Stimulated activated CD4-positive, alpha-beta T cell treated with anti-CD3 and anti-CD28 coated beads, Interleukin-12 subunit alpha, Interleukin-12 subunit beta, amount 100 ng/mL, for 48 hours (primary cell): Measurements from ENCODE around the gene DNASE2B.

Source experiments
- DNase-seq, 3 donors: peaks; one replicate each; pipeline ENCODE4 v3.0.0-alpha.2; 2020; ENCODE audit warnings: low read depth in 2 of 3, low spot score in 1 of 3

The DNASE2B gene, protein sequence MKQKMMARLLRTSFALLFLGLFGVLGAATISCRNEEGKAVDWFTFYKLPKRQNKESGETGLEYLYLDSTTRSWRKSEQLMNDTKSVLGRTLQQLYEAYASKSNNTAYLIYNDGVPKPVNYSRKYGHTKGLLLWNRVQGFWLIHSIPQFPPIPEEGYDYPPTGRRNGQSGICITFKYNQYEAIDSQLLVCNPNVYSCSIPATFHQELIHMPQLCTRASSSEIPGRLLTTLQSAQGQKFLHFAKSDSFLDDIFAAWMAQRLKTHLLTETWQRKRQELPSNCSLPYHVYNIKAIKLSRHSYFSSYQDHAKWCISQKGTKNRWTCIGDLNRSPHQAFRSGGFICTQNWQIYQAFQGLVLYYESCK

DNA sequence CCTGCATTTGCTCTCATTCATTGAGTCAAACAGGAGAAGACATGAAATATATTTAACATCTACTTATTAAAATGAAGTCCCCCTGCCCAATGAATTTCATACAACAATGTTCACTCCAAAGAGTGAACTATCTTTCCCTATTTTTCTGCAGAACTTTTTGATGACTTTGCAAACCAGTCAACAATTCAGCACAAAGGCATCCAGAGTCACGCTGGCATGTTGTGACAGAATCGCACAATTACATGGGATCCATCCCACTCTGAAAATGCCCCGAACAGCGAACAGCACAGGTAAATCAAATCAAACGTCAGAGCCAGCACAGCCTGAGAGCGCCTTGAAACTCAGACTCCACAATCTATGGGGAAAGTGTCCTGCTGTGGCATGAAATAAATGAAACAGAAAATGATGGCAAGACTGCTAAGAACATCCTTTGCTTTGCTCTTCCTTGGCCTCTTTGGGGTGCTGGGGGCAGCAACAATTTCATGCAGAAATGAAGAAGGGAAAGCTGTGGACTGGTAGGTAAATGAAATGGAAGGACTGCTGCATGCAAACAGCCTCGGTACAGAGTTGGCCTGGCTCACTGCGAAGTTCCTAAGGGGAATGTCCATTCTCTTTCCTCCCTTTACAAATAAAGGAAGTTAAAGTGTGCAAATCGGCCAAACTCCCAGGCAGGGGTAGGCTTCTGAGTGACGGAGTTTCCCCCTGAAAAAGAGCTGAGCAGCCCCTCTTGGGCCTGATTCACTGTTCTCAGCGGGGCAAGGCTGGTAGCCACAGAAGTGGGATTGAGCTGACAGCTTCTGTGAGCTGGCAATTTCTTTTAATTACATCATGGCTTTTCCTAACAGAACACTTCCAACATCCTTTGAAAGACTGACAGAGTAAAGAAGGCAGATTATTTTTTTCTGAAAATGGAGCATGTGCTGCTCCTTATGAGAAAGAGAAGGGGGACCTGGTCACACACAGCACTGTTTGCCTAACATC, at the start of gene DNASE2B:
Gene DNASE2B (plus strand): TSS at position 310 of the 981 bp plus-strand sequence. CDS start 81 bp downstream, at position 391.
- no peak for DNase-seq

DNA sequence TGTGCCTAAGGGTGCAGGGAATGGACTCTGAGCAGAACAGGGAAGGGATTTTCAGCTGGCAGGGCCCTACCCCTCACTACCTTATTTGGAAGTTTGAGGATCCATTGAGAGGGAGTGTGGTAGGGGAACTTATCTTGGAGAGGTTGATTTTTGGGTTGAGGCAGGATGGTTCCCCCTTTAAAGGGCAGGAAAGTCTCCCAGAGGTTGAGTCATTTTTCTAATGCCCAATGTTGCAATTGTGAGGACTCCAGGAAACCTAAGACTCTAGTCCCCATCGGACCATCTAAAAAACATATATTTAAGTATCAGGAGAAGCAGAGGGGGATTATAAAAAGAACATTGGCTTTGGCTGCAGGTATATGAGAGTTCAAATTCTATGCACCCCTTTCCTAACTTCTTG, 49.5 kb upstream of the DNASE2B start:
- no peak for DNase-seq

DNA sequence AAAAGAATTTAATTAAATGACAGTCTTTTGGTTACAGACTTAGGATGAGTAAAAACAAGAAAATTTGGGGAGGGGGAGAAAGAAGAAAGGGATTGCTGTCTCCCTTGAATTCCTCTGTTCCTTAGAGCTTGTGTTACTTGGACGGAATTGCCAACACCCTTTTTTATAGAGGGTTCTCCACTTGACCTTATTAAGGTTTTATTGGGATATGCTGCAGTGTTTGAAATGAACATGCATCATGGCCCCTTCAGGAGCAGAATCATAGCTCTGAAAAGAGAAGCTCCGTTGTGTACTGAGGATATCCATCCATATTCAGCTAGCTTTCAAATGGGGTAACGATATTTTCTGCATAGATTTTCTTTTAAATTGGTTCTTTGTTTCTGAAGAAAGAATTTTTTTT, 48.2 kb upstream of the DNASE2B start:
- no peak for DNase-seq

DNA sequence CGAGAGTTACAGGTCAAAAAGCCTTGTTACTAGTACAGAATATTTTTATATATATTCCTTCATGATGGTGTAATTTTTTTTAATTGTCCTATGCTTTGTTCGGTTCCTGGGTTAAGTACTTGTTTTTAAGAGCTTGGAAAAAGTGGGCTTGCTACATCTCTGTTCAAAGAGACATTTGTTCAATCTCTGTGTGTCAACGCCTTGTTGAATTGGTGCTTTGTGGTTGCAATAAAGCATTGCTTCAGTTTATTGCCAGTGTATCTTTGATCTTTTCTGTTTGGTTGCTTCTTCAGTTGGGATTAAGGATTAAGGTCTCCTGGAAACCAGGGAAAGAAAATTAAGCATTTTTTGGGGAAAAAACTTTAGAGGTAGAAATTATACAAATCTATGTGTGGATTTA, 47.7 kb upstream of the DNASE2B start:
- no peak for DNase-seq

DNA sequence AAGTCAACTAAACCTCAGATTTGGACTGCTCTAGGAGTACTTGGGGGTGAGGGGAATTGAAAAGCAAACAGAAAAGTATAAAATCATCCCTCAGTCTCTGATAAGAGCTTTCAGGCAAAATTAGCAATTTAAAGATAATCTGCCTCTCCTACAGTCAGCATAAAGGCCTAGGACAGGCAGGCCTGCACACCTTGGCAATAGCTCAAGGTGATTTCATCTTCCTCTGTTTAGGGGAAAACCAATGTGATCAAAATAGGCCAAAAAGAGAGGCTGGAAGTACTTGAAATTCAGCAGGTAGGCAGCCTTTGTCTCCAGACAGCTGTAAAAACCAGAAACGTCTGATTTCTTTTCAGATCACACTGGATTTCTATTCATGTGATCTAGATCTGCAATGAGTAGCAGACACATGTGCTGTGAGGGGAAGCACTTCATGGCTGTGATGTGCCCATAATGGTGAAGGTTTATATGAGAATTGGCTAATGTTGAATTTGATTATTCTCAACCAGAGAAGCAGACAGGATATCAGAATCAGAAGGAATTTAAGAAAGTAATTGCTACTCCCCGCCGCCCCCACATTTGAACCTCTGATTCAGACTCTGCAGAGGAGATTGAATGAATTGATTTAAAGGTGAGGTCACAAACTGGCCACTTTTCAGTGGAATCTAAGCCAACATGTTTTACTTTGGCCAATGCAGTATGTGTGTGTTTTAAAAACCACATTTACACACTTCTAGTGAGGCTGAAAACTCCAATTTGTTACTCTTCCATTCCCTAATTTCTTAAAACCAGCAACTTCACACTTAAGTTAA, 45.8 kb upstream of the DNASE2B start:
- DNase-seq: no peak

DNA sequence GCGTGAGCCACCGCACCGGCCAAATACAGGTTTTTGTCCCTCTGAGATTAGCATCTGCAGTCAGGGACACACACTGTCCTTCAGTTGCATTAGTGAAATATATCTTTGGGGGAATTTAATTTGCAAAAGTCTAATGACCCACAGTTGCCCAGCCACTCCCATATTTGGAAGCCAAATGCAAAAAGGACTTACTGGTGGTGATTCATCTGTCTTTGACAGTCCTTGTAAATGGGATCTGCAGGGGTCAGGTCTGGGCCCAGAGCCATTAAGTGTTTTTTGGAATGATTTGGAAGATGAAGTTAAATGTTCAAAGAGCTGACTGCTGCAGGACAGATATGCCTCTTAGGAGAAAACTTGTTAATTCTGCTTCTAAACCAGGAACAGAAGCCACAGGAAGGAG, 44.6 kb upstream of the DNASE2B start:
- no peak for DNase-seq

DNA sequence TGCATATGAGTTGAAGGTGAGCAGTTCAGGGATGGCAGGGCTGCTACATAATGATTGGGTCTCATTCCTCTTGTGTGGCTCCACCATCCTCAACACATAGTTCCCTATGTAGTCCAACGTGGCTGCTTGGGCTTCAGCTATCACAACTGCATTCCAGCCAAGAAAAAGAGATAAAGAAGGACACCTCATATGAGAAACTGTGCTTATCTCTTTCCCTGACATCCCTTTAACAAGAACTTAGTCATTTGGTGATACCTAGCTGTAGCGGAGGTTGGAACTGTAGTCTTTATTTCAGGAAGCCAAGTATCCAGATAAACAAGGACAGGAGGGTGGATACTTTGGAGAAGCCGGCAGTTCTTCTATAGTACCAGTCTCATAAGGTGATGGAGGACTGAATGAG, 42.7 kb upstream of the DNASE2B start:
- no peak for DNase-seq

DNA sequence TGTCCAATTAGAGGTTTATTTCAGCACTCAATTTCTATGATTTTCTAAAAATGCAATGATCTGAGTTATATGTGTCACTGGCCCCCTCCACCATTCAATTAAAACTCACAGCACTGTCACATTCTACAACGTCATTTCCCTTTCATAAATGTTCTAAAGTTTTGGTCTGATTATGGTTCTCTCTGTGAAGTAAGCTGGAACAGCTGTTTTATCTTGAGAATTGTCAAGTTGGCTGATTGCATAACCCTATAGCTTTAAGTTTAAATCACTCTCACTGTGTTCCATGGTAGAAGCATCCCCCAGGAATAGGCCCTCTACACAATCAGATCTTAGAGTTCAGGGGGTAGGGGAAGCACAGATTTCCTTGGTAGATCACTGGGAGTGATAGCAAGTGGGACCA, 41.4 kb upstream of the DNASE2B start:
- no peak for DNase-seq

DNA sequence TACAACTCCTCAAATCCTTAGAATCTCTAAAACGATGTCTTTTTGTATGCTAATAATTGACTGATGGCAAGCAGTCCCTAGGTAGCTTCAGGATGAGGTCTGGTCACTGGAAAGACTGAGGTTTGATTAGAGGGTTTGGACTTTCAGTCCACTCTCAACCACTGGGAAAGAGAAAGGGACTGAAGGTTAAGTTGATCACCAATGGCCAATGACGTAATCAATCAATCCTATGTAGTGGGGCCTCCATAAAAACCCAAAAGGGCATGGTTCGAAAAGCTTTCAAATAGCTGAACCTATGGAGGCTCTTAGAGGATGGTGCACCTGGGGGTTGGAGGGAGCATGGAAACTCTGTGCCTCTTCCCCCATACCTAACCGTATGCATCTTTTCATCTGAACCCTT, 39.6 kb upstream of the DNASE2B start:
- DNase-seq: no peak

DNA sequence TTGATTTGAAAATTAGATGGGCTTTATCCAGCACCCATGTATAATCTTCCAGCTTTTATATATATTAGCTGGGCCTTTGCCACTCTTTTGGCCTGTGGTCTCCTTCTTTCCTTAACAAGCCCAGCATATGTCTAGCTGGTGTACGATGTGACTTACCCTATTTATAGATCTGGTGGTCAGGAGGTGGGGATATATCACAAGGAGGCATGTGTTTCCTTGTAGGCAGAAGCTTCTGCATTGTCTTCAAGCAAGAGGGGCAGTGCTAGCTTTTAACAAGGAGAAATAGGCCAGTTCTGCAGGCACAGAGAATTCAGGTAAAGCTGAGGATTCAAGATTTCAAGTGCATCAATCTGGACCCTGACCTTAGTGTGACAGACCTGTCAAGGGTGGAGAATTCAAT, 38.0 kb upstream of the DNASE2B start:
- no peak for DNase-seq

DNA sequence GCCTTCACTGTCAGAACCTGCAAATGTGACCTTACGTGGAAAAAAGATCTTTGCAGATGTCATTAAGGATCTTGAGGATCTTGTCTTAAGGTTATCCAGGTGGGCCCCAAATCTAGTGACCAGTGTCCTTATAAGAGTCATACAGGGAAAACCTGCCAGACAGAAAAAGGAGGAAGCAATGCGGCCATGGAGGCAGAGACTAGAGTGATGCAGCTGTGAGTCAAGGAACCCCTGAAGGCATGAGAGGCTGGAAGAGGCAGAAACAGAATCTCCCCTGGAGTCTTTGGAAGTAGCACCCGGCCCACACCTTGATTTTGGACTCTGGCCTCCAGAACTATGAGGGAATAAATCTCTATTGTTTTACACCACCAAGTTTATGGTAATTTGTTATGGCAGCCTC, 36.5 kb upstream of the DNASE2B start:
- DNase-seq: no peak

DNA sequence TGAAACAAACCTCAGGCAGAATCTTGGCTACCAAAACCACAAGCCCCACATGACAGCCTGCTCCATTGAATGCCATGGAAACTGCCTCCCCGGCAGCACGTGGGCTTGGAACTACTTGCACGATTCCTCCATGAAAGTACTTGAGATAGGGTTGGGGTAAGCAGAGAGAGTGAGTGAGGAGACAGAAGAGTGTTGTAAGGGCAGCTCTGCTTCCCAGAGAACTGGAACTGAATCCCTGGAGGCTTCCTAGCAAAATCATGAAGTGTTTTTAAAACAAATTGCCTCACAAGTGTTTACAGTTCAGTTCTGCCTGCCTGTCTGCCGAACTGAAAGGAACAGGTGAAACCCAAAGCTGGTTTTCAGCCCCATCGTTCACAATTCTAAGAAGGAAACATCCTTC, 35.3 kb upstream of the DNASE2B start:
- DNase-seq: no peak

DNA sequence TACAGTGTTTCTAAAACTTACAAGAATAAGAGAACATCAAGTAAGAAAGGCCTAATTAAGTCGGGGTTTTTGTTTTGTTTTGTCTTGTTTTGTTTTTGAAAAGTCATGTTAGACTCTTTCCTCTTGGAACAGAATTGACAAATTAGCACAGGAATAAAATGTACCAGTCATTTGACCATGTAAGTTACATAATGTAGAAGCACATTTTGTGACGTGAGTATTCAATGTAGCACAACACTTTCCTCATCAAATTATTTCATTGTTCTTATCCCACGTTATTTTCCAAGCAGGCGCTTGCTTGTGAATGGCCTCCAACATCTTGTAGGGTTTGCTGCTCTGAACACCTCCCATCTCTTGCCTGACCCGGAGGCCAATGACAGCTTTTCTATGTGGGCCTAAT, 34.7 kb upstream of the DNASE2B start:
- DNase-seq: no peak

DNA sequence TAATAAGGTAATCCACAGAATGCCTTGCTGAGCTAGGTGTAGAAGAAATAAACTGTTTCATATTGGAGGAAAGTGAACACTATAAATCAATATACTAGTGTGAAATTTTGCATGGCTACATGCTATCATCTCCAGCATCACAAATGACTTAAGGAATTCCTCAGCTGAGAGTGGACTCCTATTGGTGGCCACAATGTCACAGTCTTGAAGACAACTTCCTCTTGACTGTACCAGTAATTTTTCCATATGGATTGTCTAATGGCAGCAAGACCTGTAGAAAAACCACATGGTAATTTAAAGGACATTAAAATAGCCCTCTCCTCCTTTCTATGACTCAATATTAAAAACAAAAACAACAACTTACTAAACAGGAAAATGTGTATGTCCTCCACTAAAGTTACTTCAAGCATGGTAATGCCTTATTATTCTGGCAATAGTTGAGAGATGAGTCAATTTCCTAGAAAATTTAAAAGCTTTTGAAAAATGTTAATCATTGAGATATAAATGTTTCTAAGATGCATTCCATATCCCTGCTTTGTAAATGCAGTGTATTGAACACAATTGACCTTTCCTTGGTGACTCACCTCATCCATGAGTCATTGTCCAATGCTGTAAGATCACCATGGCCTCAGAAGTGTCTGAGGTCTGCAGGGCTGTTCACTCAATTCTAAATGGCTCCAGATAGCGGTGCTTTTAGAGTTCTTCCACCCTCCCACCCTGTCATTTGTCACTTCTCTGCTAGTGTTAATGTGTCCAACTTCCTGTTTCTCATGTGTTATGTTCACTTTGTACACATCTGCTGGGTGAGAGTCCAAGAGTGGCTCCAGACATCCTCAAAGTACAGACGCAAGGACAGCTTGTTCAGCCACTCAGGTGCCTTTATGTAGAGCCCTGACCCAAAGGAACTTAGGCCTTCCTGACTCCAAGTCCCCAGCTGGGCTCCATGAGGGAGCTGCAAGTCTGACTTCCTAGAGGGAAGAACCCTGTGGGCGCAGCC, 32.8 kb upstream of the DNASE2B start:
- DNase-seq: peak in 1 of 3 donors; percentile 15

DNA sequence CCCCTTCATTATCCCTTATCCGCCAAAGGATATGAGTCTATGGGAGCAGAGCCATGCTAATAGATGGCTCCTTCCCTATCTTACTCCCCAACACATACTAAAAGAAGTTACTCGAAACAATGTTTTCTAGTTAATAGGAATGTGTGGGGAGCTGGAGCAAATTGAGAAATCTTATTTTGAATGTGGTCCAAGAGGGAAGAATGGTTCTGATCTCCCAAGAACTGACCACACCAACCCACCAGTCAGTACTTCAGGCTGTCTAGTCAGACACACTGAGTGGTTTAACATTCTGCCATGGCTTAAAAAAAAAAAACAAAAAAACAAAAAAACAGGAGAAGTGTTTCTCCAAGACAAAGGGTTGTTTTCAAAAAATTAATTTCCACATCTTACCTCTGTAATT, 31.5 kb upstream of the DNASE2B start:
- DNase-seq: no peak

DNA sequence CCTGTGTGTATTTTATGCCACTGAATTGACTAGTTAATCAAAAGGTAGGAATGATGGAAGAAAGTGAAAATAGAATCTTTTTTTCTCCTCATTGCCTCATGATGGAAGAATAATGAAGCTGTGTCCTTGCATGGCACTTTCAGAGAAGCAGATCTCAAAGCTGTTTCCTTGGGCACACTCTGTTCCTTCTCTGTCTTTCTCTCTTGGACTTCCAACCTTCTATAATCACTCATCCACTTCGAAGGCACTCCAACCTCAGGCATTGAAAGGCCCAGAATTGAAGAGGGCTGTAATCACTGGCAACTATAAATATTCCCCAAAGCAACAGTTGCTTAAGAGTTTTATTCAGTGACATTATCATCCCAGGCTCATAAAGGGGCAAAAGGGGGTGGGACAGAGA, 31.1 kb upstream of the DNASE2B start:
- DNase-seq: no peak

DNA sequence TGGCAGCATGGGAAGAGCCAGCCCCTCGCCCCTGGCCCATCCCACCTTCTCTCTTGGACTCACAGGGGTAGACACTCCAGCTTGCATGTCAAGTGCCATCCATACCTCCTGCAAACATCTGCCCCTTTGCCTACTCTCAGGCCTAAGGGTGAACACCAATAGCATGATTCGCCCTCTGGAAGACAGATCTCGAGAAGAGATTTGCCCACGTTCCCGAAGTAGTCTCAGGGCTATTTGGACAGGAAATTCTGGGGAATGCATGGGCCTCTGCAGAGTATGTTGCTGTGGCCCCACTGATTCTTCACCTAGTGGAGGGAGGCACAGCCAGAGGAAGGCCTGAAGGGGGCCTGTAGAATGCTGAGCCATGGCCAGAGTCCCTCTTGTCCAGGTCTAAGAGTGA, 29.8 kb upstream of the DNASE2B start:
- DNase-seq: no peak

DNA sequence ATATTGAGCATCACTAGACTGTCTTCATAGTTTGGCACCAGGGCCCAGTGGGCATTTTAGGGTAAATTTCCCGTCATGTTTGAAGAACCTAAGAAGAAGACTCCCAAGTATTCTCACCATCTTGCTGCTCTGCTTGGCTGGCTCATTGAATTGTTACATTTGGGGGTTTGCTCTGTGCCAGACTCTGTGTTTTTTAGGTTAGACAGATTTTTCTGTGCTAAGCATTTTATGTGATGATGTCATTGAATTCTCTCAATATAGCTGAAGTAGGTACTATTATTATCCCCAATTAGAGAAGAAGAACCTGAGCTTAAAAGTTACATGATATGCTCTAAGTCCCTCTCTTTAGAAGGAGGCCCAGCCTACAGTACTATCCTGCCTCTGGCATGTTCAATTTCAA, 28.0 kb upstream of the DNASE2B start:
- DNase-seq: no peak

DNA sequence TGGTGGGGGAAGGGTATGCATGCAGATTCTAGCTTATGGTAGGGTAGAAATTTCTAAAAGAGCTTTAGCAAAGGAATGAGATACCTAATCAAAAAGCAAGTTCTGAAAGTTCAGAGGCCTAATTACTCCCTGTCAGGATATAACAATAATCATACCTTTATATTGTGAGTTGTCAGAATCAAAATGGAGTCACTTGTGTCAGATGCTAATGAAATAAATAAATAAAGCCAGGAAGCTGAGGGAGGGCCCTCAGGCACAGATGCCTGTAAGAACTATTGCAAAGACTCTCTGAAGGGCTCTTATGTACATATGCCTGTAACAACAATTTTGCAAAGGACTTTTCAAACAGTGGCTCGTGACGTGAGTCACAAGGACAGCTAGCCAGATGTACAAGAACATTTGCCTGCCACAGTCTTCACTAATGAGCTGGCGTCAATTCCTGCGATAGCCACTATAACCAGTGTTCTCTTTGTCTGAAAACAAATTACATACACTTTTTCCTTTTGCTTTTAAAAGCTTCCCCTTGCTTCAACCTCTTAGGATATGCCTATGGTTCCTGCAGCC, 27.4 kb upstream of the DNASE2B start:
- DNase-seq: no peak
